ENCODE results near the gene EMP2.
A peak's percentile ranks its signal among the peaks of the same experiment; 100 is the strongest.
"Not testable (repeated sequence)": the region's sequence is repeated elsewhere in the genome, so short reads cannot be mapped to it uniquely, and the experiment has no call there.

Gene EMP2

GRCh38 chr16:10519929-10520868, 60.2 kb downstream of the EMP2 start:
- no peak for DNase-seq

GRCh38 chr16:10519297-10519696, 61.1 kb downstream of the EMP2 start:
- no peak for DNase-seq

GRCh38 chr16:10518479-10519041, 61.8 kb downstream of the EMP2 start:
- DNase-seq: no peak

GRCh38 chr16:10517868-10518267, 62.5 kb downstream of the EMP2 start:
- no peak for DNase-seq

- peak; percentile 73 for DNase-seq
Observed at GRCh38 chr16:10514369-10515055, 65.9 kb downstream of the EMP2 start.

- DNase-seq: peak; percentile 53
Observed at GRCh38 chr16:10511829-10512228, 68.6 kb downstream of the EMP2 start.

- DNase-seq: no peak
Observed at GRCh38 chr16:10510279-10510678, 70.1 kb downstream of the EMP2 start.

- peak; percentile 86 for DNase-seq
Observed at GRCh38 chr16:10509534-10510025, 70.8 kb downstream of the EMP2 start.

GRCh38 chr16:10505286-10505685, 75.1 kb downstream of the EMP2 start:
- DNase-seq: not testable (repeated sequence)

- no peak for DNase-seq
Observed at GRCh38 chr16:10504404-10504885, 76.0 kb downstream of the EMP2 start.

- peak; percentile 39 for DNase-seq
Observed at GRCh38 chr16:10502776-10503175, 77.6 kb downstream of the EMP2 start.

- no peak for DNase-seq
Observed at GRCh38 chr16:10501016-10501607, 79.3 kb downstream of the EMP2 start.

- no peak for DNase-seq
Observed at GRCh38 chr16:10500582-10500981, 79.8 kb downstream of the EMP2 start.

- no peak for DNase-seq
Observed at GRCh38 chr16:10497132-10498101, 83.0 kb downstream of the EMP2 start.

GRCh38 chr16:10495031-10495345, 85.4 kb downstream of the EMP2 start:
- no peak for DNase-seq

- DNase-seq: no peak
Observed at GRCh38 chr16:10494343-10495030, 85.9 kb downstream of the EMP2 start.

GRCh38 chr16:10493276-10493675, 87.1 kb downstream of the EMP2 start:
- DNase-seq: no peak

- no peak for DNase-seq
Observed at GRCh38 chr16:10490141-10490540, 90.3 kb downstream of the EMP2 start.

GRCh38 chr16:10485698-10486382, 94.6 kb downstream of the EMP2 start:
- peak; percentile 9 for DNase-seq

GRCh38 chr16:10485159-10485558, 95.2 kb downstream of the EMP2 start:
- no peak for DNase-seq

GRCh38 chr16:10480151-10480550, 100.2 kb downstream of the EMP2 start:
- DNase-seq: no peak
